ENCODE data around the gene LSAMP.

The LSAMP gene
- total RNA-seq = 0 to 5.0 (median 0) reads per million in 17 experiments

DNA sequence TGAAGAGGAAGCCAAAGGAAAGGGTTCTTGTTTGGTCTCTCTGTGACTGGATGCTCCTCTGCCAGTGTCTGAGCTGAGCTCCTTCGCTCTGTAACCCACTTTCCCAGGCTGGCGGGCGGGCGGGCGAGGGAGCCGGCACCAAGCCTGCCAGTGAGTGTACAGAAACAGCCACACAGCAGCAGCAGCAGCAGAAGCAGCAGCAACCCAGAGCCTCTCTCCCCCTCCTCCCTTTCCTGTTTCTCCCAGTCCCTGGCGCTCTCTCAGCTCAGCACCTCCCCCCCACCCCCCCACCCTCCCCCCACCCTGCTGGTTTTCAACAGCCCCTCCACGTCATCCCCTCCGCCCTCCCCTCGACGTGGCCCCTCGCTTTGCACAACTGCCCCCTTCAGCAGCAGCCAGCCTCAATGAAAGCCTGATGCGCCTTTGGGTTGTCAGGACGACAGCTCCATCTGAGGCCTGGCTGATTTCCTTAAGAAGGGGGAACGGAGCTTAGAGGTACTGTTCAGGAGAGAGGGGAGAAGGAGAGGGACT, at the start of gene LSAMP:
LSAMP (minus strand) TSS at position 177 of the 531 bp plus-strand sequence.
- no peak for DNase-seq

DNA sequence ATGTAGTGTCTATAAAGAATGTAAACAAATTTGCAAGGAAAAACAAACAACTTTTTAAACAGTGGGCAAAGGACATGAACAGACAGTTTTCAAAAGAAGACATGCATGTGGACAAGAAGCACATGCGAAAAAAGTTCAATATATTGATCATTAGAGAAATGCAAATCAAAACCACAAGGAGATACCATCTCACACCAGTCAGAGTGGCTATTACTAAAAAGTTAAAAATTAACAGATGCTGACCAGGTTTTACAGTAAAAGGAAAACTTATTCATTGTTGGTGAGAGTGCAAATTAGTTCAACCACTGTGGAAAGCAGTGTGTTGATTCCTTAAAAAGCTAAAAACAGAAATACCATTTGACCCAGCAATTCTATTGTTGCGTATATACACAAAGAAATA, 47.1 kb upstream of the LSAMP start:
- no peak for DNase-seq

- no peak for DNase-seq
Measured at GRCh38 chr3:116483135-116483534, 37.8 kb upstream of the LSAMP start.

DNA sequence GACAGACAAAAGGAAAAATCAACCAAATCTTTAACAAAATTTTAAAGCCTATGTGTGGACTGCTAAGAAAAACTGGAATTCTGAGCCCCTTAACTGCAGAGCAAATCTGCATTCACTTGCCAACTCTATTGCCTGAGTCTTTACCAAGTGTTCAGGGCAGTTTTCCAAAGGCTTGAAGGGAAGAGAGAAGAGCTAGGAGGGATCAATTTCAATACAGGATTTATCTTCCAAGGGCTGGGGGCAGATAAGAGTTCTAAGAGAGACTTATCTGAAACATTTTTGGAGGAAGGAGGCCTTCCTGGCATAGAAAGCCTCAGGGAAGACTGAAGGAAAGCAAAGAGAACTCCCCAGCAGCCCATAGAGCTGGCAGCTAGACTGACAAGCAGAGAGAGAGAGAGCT, 31.4 kb upstream of the LSAMP start:
- no peak for DNase-seq

DNA sequence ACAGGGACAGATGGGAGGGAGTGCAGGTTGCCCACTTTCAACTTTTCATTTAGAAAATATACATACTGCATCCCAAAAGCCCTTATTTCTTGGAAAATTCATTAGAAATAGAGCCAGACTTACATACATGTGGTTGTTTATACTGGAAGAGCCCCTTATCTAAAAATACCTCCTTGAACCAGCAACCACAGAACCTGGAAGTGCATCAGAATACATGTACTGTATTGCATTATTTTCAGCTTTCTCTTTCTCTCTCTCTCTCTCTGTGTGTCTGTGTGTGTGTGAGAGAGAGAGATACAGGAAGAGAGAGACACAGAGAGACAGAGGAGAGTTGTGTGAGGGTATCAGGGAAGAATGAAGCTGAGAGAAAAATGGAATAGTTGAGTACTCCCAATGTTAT, 29.5 kb upstream of the LSAMP start:
- no peak for DNase-seq

GRCh38 chr3:116474032-116474780, 28.9 kb upstream of the LSAMP start:
- no peak for DNase-seq

GRCh38 chr3:116473602-116474001, 28.3 kb upstream of the LSAMP start:
- DNase-seq = no peak

DNA sequence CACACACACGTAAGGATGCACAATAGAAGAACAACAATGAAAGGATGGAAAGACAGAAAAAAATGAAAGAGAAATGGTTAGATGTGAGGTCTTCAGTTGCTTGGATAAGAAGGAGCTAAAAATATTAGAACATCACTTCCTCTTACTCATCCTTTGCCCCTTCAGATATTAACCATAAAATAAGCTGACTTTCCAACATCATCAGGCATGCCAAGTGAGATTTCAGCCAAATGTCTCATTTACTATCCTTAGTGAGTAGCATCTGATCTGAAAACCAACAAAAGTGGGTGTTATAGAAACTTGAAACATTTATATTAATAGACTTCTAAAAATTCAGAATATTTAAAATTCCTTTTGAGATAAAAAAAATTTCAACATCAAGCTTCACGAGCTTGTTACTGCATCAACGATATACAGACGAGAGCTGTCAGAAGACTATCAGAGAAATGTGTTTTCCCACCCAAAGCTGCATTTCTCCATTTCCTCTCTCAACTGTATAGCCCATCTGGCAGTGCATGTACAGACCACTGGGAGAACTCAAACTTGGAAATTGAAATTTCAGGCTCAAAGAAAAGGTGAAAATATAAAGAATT, 25.4 kb upstream of the LSAMP start:
- DNase-seq = no peak

- no peak for DNase-seq
Measured at GRCh38 chr3:116469546-116469945, 24.3 kb upstream of the LSAMP start.

DNA sequence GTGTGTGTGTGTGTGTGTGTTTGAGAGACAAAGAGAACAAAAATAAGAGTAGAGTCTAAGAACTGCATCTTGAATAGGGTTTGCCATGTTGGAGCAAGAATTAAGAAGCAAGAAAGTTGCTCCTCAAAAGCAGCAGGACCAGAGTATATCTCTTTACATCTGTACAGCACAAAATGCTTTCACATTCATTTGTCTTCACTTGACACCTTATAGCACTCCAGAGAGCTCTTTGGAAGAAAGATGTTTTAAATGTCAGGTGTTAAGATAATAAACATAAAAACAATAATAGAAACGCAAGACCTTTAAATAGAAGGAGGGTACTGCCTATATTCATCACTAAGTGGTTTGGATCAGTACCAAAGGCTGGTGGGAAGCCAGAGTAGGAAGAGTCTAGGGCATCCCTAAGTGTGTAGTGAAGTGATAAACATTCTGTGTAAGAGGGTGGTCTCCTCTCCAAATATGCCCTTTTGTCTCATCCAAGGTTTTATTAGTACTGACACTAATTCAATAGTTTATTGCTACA, 19.1 kb upstream of the LSAMP start:
- no peak for DNase-seq

- DNase-seq = no peak
Measured at GRCh38 chr3:116453666-116454346, 8.5 kb upstream of the LSAMP start.

DNA sequence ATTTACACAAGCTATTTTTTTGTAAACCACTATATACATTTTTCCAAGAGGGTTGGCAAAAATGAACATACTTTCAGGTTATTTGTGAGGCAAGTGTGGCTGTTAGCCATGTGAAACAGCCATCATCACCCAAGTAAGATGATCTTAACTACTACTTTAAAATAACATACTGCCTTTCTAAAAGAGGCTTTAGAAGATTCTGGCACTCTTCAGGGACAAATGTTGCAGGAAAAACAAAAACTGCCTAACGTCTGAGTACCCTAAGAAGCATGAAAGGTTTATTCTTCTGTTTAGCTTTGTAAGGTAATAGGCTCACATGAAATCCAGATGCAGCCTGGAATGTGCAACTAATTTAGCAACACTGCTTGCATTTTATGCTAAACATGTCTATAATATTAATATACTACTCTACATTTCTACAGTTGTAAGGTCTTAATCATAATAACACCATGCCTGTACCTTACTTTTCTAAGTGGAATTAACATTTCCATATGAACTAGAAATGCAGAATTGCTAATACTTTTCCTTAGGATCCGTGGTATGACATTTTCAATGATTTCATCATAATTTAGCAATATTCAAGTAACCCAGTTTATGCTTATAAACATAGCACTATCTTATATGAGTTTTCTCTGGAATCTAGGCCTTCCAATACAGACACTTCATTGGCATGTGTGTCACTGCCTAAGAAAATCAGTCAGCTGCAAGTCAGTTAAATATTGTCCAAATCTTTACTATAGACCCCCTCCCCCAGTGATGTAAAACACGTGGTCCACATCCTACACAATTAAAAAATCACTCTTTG, 4.5 kb upstream of the LSAMP start:
- DNase-seq = no peak

DNA sequence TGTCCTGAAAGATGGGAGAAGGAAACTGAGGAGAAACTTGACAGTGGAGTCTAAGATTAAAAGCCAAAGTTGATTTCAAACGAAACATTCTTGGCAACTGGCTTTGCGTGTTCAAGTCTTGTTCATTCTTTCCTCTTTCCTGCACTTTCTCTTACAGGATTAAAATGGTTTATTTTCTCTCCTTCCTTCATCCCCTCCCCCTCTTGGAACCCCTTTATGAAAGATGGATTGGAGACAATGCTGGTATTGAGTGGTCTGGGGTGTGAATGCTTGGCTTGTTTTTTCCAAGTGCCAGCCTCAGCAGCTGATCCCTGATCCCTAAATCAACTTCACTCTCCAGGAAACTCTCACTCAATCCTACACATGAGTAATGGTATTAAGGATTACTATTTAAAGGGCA, 703 bp upstream of the LSAMP start:
- DNase-seq = no peak

- no peak for DNase-seq
Measured at GRCh38 chr3:116444819-116445310, 422 bp downstream of the LSAMP start.

GRCh38 chr3:116444115-116444747, 1.1 kb downstream of the LSAMP start:
- no peak for DNase-seq

- no peak for DNase-seq
Measured at GRCh38 chr3:116443191-116443661, 2.1 kb downstream of the LSAMP start.

GRCh38 chr3:116442331-116443021, 2.8 kb downstream of the LSAMP start:
- no peak for DNase-seq

DNA sequence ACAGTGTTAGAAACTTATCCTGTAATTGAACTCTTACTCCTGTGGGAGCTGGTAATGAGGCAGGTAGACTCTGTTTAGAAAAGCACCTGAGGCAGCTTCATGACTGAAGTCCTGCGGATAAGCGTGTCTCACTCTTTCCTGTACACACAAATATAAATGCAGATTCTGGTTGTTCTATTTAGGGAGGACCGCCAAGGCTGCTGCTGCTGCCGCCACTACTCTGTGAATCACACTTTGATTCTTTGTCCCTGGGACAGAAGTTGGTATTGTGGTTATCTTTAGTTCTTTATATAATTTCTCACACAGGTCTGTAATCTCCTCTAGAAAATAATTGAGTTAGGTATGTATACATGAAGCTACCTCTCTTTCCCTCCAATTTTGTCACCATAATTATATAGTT, 3.6 kb downstream of the LSAMP start:
- no peak for DNase-seq

GRCh38 chr3:116440196-116440595, 5.1 kb downstream of the LSAMP start:
- DNase-seq = no peak

DNA sequence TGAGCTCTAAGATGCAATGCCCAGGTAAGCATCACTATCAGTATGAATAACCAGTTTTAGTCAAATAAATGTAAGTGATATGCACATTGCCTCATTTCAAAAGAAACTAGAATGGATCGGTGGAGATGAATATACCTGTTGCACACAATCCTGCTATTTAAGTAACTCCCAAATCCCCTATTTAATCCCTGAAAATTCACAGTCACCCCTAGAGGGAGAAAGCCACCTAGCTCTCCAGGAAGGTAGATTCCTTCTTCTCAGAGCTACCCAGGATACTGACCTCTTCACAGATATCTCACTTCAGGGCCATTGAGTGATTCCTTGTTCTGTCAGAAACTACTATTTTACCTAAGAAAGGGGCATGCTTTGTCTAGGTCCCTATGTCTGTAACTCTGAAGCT, 11.7 kb downstream of the LSAMP start:
- no peak for DNase-seq

- DNase-seq = no peak
Measured at GRCh38 chr3:116432795-116433194, 12.5 kb downstream of the LSAMP start.

Data from suppressor macrophage (primary cell).